OCI-LY7 (cell line): ENCODE data around the gene CYB5R4.

Experiments
- CTCF ChIP-seq: fragments of 200-600 bp; sonication (generic); conservative IDR thresholded peaks from 2 replicates; pipeline ENCODE4 v1.5.1; 2014; ENCODE audit warnings: mild to moderate bottlenecking, antibody characterized with exemption, low read length, moderate library complexity, mixed read lengths
- EZH2phosphoT487 ChIP-seq: fragments of 200-600 bp; sonication (generic); IDR thresholded peaks from 2 replicates; pipeline ENCODE4 v1.6.1; 2018; ENCODE audit warnings: low read depth, borderline replicate concordance, mild to moderate bottlenecking, mixed run types, antibody characterized with exemption, low read length, moderate library complexity, mixed read lengths

DNA sequence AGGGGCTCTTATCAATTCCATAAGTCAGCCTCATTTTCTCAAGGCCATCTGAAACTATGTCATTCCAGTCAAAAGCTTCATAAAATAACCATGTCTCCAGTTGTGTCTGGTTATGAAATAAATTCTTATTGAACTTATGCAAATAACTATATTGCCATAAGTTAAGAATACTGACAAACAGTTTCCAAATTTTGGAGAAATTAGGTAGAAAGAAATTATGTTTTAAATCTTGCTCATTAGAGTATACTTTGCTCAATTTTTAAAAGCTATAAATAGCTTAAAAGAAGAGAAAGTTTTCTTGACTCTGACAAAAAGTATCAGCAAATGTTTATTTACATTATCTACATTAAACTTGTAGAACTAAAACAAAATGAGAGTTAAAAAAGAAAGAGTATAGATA is 111.1 kb downstream of the CYB5R4 start:
- TF ChIP-seq CTCF = no peak
- TF ChIP-seq EZH2phosphoT487 = no peak
